OCI-LY7 (cell line): ENCODE results near the gene CDKL1. TPM values are rescaled to one million over a fixed set of nuclear protein-coding genes. Genes with fewer than 3 reads are reported as not detected.

Experiments
- BruUV-seq: library from RNA; stranded (reverse); fragments of 400-500 nt; replicated peaks from 2 replicates; lab custom pipeline; 2021; lab: Mats Ljungman, UMichigan
- CTCF ChIA-PET: fragments of 300-600 bp; sonication (Branson Sonifier 250); formaldehyde crosslinking; loops from one replicate; lab custom pipeline; 2022; ENCODE audit warnings: antibody characterized with exemption; ENCODE audit not compliant: unreplicated experiment; lab: Charles Lee
- POLR2A ChIA-PET: fragments of 300-600 bp; sonication (Branson Sonifier 250); formaldehyde crosslinking; loops from one replicate; lab custom pipeline; 2022; ENCODE audit warnings: antibody characterized with exemption; lab: Charles Lee
- DNase-seq: peaks from one replicate; pipeline ENCODE4 v3.0.0-alpha.2; 2015; ENCODE audit warnings: low spot score
- H2AFZ ChIP-seq: fragments of 200-600 bp; sonication (generic), shearing (Covaris generic); 2 replicates; pipeline ENCODE4 v1.6.1; 2014; ENCODE audit warnings: mild to moderate bottlenecking, antibody characterized with exemption, low read length, moderate library complexity
- H3K27ac ChIP-seq: fragments of 200-600 bp; sonication (generic); 2 replicates; pipeline ENCODE4 v1.5.1; 2014; ENCODE audit warnings: mixed run types, low read depth, mild to moderate bottlenecking, moderate library complexity, low read length, inconsistent platforms; ENCODE audit not compliant: poor library complexity, severe bottlenecking
- H3K36me3 ChIP-seq: fragments of 200-600 bp; sonication (generic); 2 replicates; pipeline ENCODE4 v1.6.1; 2014; ENCODE audit warnings: mild to moderate bottlenecking, antibody characterized with exemption, low read length, moderate library complexity, mixed read lengths; ENCODE audit not compliant: insufficient read depth
- H3K4me1 ChIP-seq: fragments of 200-600 bp; sonication (generic); 2 replicates; pipeline ENCODE4 v1.5.1; 2014; ENCODE audit warnings: mild to moderate bottlenecking, low read length; ENCODE audit not compliant: insufficient read depth, poor library complexity, severe bottlenecking
- H3K4me2 ChIP-seq: fragments of 200-600 bp; sonication (generic); 2 replicates; pipeline ENCODE4 v1.6.1; 2014; ENCODE audit warnings: mild to moderate bottlenecking, low read length
- H3K4me3 ChIP-seq: fragments of 200-600 bp; sonication (generic); 2 replicates; pipeline ENCODE4 v1.5.1; 2014; ENCODE audit warnings: mild to moderate bottlenecking, low read depth, low read length; ENCODE audit not compliant: poor library complexity, severe bottlenecking
- H3K79me2 ChIP-seq: fragments of 200-600 bp; sonication (generic); 2 replicates; pipeline ENCODE4 v1.6.1; 2016; ENCODE audit warnings: low read depth, mild to moderate bottlenecking, low read length, moderate library complexity, mixed read lengths; ENCODE audit not compliant: insufficient read depth
- H3K9me2 ChIP-seq: fragments of 200-600 bp; sonication (generic); 2 replicates; pipeline ENCODE4 v1.6.1; 2016; ENCODE audit warnings: mild to moderate bottlenecking, low read length, mixed read lengths; ENCODE audit not compliant: insufficient read depth
- H3K9me3 ChIP-seq: fragments of 200-600 bp; sonication (generic); 2 replicates; pipeline ENCODE4 v1.6.1; 2014; ENCODE audit warnings: mild to moderate bottlenecking, mixed run types, low read length, mixed read lengths
- H4K20me1 ChIP-seq: fragments of 200-600 bp; sonication (generic); 2 replicates; pipeline ENCODE4 v1.6.1; 2014; ENCODE audit warnings: mild to moderate bottlenecking, antibody characterized with exemption, low read length, moderate library complexity, mixed read lengths; ENCODE audit not compliant: insufficient read depth
- CTCF ChIP-seq: fragments of 200-600 bp; sonication (generic); conservative IDR thresholded peaks from 2 replicates; pipeline ENCODE4 v1.5.1; 2014; ENCODE audit warnings: mild to moderate bottlenecking, antibody characterized with exemption, low read length, moderate library complexity, mixed read lengths
- EZH2phosphoT487 ChIP-seq: fragments of 200-600 bp; sonication (generic); IDR thresholded peaks from 2 replicates; pipeline ENCODE4 v1.6.1; 2018; ENCODE audit warnings: low read depth, borderline replicate concordance, mild to moderate bottlenecking, mixed run types, antibody characterized with exemption, low read length, moderate library complexity, mixed read lengths
- intact Hi-C: fragments of 100-400 bp; cut with micrococcal nuclease; formaldehyde crosslinking; loops from one replicate; pipeline ENCODE4 v1.10.0; 2022; ENCODE audit not compliant: unreplicated experiment
- total RNA-seq, 2 experiments: library from RNA; depleted of rRNA in 1 of 2; stranded (reverse); fragments of >200 nt in 1 of 2; shearing (Covaris generic) in 1 of 2; gene quantifications; 2 replicates each; pipeline ENCODE4 v1.2.3, GENCODE V29; 2014 to 2022

CDKL1 gene
- total RNA-seq, 2 experiments from 2014 or later = 0.09 to 0.36 TPM

- ChIA-PET POLR2A (no interaction called here), CTCF (no interaction called here)
- DNase-seq = no peak
- H3K4me3 ChIP-seq = no peak overlapping the region
- H3K9me3 ChIP-seq = no peaks in the 10 kb centered on the region
- no peaks in the 10 kb centered on the region for H4K20me1 ChIP-seq
- intact Hi-C loops = no loop called here
- H3K4me1 ChIP-seq = no peaks in the 10 kb centered on the region
- H3K27ac ChIP-seq = no peak overlapping the region
- no peak for TF ChIP-seq CTCF
- no peak for TF ChIP-seq EZH2phosphoT487
- H3K4me2 ChIP-seq = no peak overlapping the region
- H3K79me2 ChIP-seq = no peaks in the 10 kb centered on the region
- no peaks in the 10 kb centered on the region for H3K36me3 ChIP-seq
- no TSS peak for BruUV-seq
- H3K9me2 ChIP-seq = no peaks in the 10 kb centered on the region
- no peak overlapping the region for H2AFZ ChIP-seq
Measured at GRCh38 chr14:50380455-50380854, 16.2 kb downstream of the CDKL1 start.

- CTCF ChIA-PET = no interaction called here
Measured at GRCh38 chr14:50379563-50379962, 17.1 kb downstream of the CDKL1 start.

More at GRCh38 chr14:50379563-50379962, 17.1 kb downstream of the CDKL1 start:
- POLR2A ChIA-PET = interaction anchor here (0.6 kb wide), 1 partner anchor 17 kb away, joined by 4 read pairs; no protein-coding TSS in a partner anchor
- Histone ChIP-seq H4K20me1 (no peaks in the 10 kb centered on the region), H3K4me1 (no peaks in the 10 kb centered on the region), H3K4me2 (no peak overlapping the region), H3K79me2 (no peaks in the 10 kb centered on the region), H3K9me3 (no peaks in the 10 kb centered on the region), H3K9me2 (no peaks in the 10 kb centered on the region), H2AFZ (no peak overlapping the region), H3K4me3 (no peak overlapping the region), H3K27ac (no peak overlapping the region), H3K36me3 (no peaks in the 10 kb centered on the region)
- no TSS peak for BruUV-seq
- TF ChIP-seq CTCF = no peak
- TF ChIP-seq EZH2phosphoT487 = no peak
- no peak for DNase-seq
- intact Hi-C loops = no loop called here
